Nephron progenitor cell (in vitro differentiated cells): ENCODE results near the gene RNF168.
A peak's percentile ranks its signal among the peaks of the same experiment; 100 is the strongest.
"Not testable (repeated sequence)": the region's sequence is repeated elsewhere in the genome, so short reads cannot be mapped to it uniquely, and the experiment has no call there.

Experiments
- DNase-seq: peaks from one replicate; pipeline ENCODE4 v3.0.0; 2021
- H3K27ac Mint-ChIP-seq: 2 replicates; pipeline ENCODE4 v1.8.0; 2021; ENCODE audit warnings: mild to moderate bottlenecking, moderate library complexity, mixed read lengths
- H3K27me3 Mint-ChIP-seq: 2 replicates; pipeline ENCODE4 v1.8.0; 2021; ENCODE audit warnings: mild to moderate bottlenecking, low read depth, mixed read lengths; ENCODE audit not compliant: poor library complexity
- H3K36me3 Mint-ChIP-seq: 2 replicates; pipeline ENCODE4 v1.8.0; 2021; ENCODE audit warnings: low read depth, mixed read lengths
- H3K4me1 Mint-ChIP-seq: 2 replicates; pipeline ENCODE4 v1.8.0; 2021; ENCODE audit warnings: mixed read lengths
- H3K4me3 Mint-ChIP-seq: 2 replicates; pipeline ENCODE4 v1.8.0; 2021; ENCODE audit warnings: mild to moderate bottlenecking, moderate library complexity, mixed read lengths
- H3K9me3 Mint-ChIP-seq: 2 replicates; pipeline ENCODE4 v1.8.0; 2021; ENCODE audit warnings: mild to moderate bottlenecking, moderate library complexity, mixed read lengths
- CTCF ChIP-seq: fragments of 200-600 bp; sonication (generic); IDR thresholded peaks from 2 replicates; pipeline ENCODE4 v1.5.0; 2021; ENCODE audit warnings: antibody characterized with exemption

Gene RNF168

GRCh38 chr3:196463804-196464203 lies 39.8 kb downstream of the RNF168 start:
- Mint-ChIP-seq H3K4me3 (no peak overlapping the region), H3K27ac (no peak overlapping the region), H3K36me3 (peaks cover 35% of the 10 kb centered on the region), H3K4me1 (no peaks in the 10 kb centered on the region), H3K9me3 (peaks cover 4% of the 10 kb centered on the region), H3K27me3 (peaks cover 3% of the 10 kb centered on the region)
- no peak for DNase-seq
- no peak for TF ChIP-seq CTCF

- H3K9me3 Mint-ChIP-seq: peaks cover 4% of the 10 kb centered on the region
- no peak overlapping the region for H3K4me3 Mint-ChIP-seq
- peaks cover 3% of the 10 kb centered on the region for H3K27me3 Mint-ChIP-seq
- no peaks in the 10 kb centered on the region for H3K4me1 Mint-ChIP-seq
- H3K36me3 Mint-ChIP-seq: peaks cover 31% of the 10 kb centered on the region
- no peak for TF ChIP-seq CTCF
- DNase-seq: no peak
- H3K27ac Mint-ChIP-seq: no peak overlapping the region
These were observed 40.2 kb downstream of the RNF168 start for GRCh38 chr3:196463478-196463756.

GRCh38 chr3:196462680-196463477 lies 40.7 kb downstream of the RNF168 start:
- H3K4me3 Mint-ChIP-seq, H3K27ac Mint-ChIP-seq, H3K9me3 Mint-ChIP-seq, H3K4me1 Mint-ChIP-seq, DNase-seq, H3K27me3 Mint-ChIP-seq: not testable (repeated sequence)
- peaks cover 26% of the 10 kb centered on the region for H3K36me3 Mint-ChIP-seq

GRCh38 chr3:196458063-196458462 lies 45.5 kb downstream of the RNF168 start:
- Mint-ChIP-seq H3K4me3 (no peak overlapping the region), H3K36me3 (peaks cover 14% of the 10 kb centered on the region), H3K9me3 (no peaks in the 10 kb centered on the region), H3K4me1 (no peaks in the 10 kb centered on the region), H3K27me3 (peaks cover 3% of the 10 kb centered on the region), H3K27ac (no peak overlapping the region)
- DNase-seq: no peak
- no peak for TF ChIP-seq CTCF

GRCh38 chr3:196457470-196457869 lies 46.1 kb downstream of the RNF168 start:
- peaks cover 14% of the 10 kb centered on the region for H3K36me3 Mint-ChIP-seq
- H3K4me3 Mint-ChIP-seq: not testable (repeated sequence)

GRCh38 chr3:196454935-196455334 lies 48.6 kb downstream of the RNF168 start:
- no peak for DNase-seq
- H3K27ac Mint-ChIP-seq: peak overlapping the region; percentile 19
- no peaks in the 10 kb centered on the region for H3K36me3 Mint-ChIP-seq
- no peak overlapping the region for H3K4me3 Mint-ChIP-seq
- no peaks in the 10 kb centered on the region for H3K9me3 Mint-ChIP-seq
- peaks cover 2% of the 10 kb centered on the region for H3K27me3 Mint-ChIP-seq
- no peaks in the 10 kb centered on the region for H3K4me1 Mint-ChIP-seq
- no peak for TF ChIP-seq CTCF

More at GRCh38 chr3:196457470-196457869, 46.1 kb downstream of the RNF168 start:
- not testable (repeated sequence) for DNase-seq, H3K27ac Mint-ChIP-seq, H3K27me3 Mint-ChIP-seq, H3K4me1 Mint-ChIP-seq, H3K9me3 Mint-ChIP-seq

- H3K27ac Mint-ChIP-seq, H3K9me3 Mint-ChIP-seq, H3K36me3 Mint-ChIP-seq, H3K4me3 Mint-ChIP-seq, DNase-seq: not testable (repeated sequence)
- Mint-ChIP-seq H3K4me1 (peaks cover 19% of the 10 kb centered on the region), H3K27me3 (peaks cover 13% of the 10 kb centered on the region)
These were observed 58.2 kb downstream of the RNF168 start for GRCh38 chr3:196445391-196445790.
